Suprapubic skin (tissue), 4 donors: ENCODE results near the gene DUS3L. TPM values are rescaled to one million over a fixed set of nuclear protein-coding genes. Genes with fewer than 3 reads are reported as not detected.
"Not testable (repeated sequence)": the region's sequence is repeated elsewhere in the genome, so short reads cannot be mapped to it uniquely, and the experiment has no call there.

Source experiments
- DNase-seq, 2 donors: peaks; one replicate each; pipeline ENCODE4 v3.0.0-alpha.2; 2019; ENCODE audit warnings: low spot score in 2 of 2
- H3K27ac ChIP-seq: fragments of 200-600 bp; sonication (generic); one replicate; pipeline ENCODE4 v1.5.1; 2019
- H3K27me3 ChIP-seq: fragments of 200-600 bp; sonication (generic); one replicate; pipeline ENCODE4 v1.5.1; 2019
- H3K36me3 ChIP-seq: fragments of 200-600 bp; sonication (generic); one replicate; pipeline ENCODE4 v1.5.1; 2019
- H3K4me1 ChIP-seq: fragments of 200-600 bp; sonication (generic); one replicate; pipeline ENCODE4 v1.5.1; 2019
- H3K4me3 ChIP-seq: fragments of 200-600 bp; sonication (generic); one replicate; pipeline ENCODE4 v1.5.1; 2019; ENCODE audit warnings: mild to moderate bottlenecking
- H3K9me3 ChIP-seq: fragments of 200-600 bp; sonication (generic); one replicate; pipeline ENCODE4 v1.5.1; 2019
- EP300 ChIP-seq: sonication (generic); formaldehyde crosslinking; IDR thresholded peaks from one replicate; pipeline ENCODE4 v1.6.1; 2017; ENCODE audit warnings: antibody characterized with exemption
- POLR2A ChIP-seq, 2 donors: fragments of 450-650 bp; IDR thresholded peaks; one replicate each; pipeline ENCODE4 v1.6.1; 2017; ENCODE audit warnings: antibody characterized with exemption in 2 of 2, mild to moderate bottlenecking in 2 of 2, moderate library complexity in 2 of 2
- POLR2AphosphoS5 ChIP-seq, 3 donors: sonication (generic); formaldehyde crosslinking; IDR thresholded peaks; one replicate each; pipeline ENCODE4 v1.6.1; 2017; ENCODE audit warnings: antibody characterized with exemption in 3 of 3
- WGBS: methylation state at CpG from one replicate; pipeline ENCODE4 v1.1.5; 2018; 5-methylcytosine and 5-hydroxymethylcytosine counted together
- total RNA-seq, 4 donors: library from RNA; depleted of rRNA; stranded (reverse); fragments of >200 nt; gene quantifications; one replicate each; pipeline ENCODE4 v1.1.0, GENCODE V29; 2016
- TF ChIP-seq, protein P1 (sequence below), 2 donors: fragments of 200-600 bp in 1 of 2; fragments of 450-650 bp in 1 of 2; sonication (generic) in 1 of 2; IDR thresholded peaks; one replicate each; pipeline ENCODE4 v1.5.1; 2016 to 2019; ENCODE audit warnings: antibody characterized with exemption in 2 of 2, mild to moderate bottlenecking in 1 of 2, moderate library complexity in 1 of 2

The DUS3L gene
- total RNA-seq, 4 donors from 2014 or later: 28.8 to 58.5 (median 43.8) TPM

DNA sequence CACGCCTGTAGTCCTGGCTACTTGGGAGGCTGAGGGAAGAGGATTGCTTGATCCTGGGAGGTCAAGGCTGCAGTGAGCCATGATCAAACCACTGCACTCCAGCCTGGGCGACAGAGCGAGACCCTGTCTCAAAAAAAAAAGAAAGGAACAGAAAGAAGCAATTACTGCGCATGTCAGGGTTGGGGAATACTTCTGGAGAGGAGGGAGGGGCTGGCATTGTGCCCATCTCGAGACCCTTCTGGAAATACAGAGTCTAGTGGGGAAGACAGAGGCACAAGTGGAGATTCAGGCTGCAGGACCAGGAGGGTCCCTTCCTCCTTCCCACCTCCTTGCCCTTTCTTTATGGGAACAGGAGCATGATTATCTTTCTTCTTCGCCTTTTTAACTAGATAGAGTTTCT is 37.2 kb downstream of the DUS3L start:
- Histone ChIP-seq H3K9me3 (no peaks in the 10 kb centered on the region), H3K4me1 (no peaks in the 10 kb centered on the region), H3K27ac (no peak overlapping the region), H3K36me3 (no peaks in the 10 kb centered on the region), H3K27me3 (peaks cover 10% of the 10 kb centered on the region), H3K4me3 (no peak overlapping the region)
- WGBS: 64% methylated on average over 6 of the region's 6 CpGs
- DNase-seq: no peak
- TF ChIP-seq EP300: no peak
- TF ChIP-seq POLR2A (IDR thresholded peaks at IDR 0.05): no peak
- TF ChIP-seq, protein P1, sequence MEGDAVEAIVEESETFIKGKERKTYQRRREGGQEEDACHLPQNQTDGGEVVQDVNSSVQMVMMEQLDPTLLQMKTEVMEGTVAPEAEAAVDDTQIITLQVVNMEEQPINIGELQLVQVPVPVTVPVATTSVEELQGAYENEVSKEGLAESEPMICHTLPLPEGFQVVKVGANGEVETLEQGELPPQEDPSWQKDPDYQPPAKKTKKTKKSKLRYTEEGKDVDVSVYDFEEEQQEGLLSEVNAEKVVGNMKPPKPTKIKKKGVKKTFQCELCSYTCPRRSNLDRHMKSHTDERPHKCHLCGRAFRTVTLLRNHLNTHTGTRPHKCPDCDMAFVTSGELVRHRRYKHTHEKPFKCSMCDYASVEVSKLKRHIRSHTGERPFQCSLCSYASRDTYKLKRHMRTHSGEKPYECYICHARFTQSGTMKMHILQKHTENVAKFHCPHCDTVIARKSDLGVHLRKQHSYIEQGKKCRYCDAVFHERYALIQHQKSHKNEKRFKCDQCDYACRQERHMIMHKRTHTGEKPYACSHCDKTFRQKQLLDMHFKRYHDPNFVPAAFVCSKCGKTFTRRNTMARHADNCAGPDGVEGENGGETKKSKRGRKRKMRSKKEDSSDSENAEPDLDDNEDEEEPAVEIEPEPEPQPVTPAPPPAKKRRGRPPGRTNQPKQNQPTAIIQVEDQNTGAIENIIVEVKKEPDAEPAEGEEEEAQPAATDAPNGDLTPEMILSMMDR (IDR thresholded peaks at IDR 0.05): no peak
- TF ChIP-seq POLR2AphosphoS5 (IDR thresholded peaks at IDR 0.05): no peak

DNA sequence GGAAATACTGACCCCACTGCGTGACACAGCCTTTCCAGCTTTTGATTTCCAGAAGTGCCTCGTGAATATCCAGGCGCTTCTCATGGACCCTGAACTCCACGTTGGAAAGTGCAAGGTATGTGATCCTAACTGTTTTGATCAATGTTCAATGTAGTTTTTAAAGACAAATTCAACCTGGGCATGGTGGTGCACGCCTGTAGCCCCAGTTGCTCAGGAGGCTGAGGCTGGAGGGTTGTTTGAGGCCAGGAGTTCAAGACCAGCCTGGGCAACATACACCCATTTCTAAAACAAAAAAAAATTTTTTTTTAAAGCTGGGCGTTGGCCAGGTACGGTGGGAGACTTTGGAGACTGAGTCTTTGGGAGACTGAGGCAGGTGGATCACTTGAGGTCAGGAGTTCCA is 39.3 kb downstream of the DUS3L start:
- TF ChIP-seq POLR2A (IDR thresholded peaks at IDR 0.05) (no peak), EP300 (no peak), POLR2AphosphoS5 (IDR thresholded peaks at IDR 0.05) (no peak)
- TF ChIP-seq, protein P1 (IDR thresholded peaks at IDR 0.05): no peak
- WGBS: 75% methylated on average over 7 of the region's 7 CpGs
- H3K27me3 ChIP-seq: peaks cover 8% of the 10 kb centered on the region

DNA sequence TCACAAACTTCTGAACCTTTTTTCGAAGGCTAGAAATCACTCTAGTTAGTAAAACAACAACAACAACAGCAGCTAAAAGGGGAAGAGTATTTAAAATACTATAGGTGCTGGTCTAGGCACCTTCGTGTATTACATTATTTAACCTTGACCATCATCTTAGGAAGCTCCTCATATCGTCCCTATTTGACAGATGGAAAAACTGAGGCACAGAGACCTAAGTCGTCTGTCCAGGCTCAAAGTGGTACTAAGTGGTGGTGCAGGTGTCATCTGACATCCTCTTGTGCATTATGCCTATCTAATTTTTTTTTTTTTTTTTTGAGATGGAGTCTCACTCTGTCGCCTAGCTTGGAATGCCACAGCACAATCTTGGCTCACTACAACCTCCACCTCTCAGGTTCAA is 41.5 kb downstream of the DUS3L start:
- TF ChIP-seq EP300 (no peak), POLR2AphosphoS5 (IDR thresholded peaks at IDR 0.05) (no peak), POLR2A (IDR thresholded peaks at IDR 0.05) (no peak)
- TF ChIP-seq, protein P1 (IDR thresholded peaks at IDR 0.05): no peak
- peaks cover 8% of the 10 kb centered on the region for H3K27me3 ChIP-seq
- WGBS: 91% methylated on average over 5 of the region's 5 CpGs

More for the DNA sequence above, 39.3 kb downstream of the DUS3L start:
- no peaks in the 10 kb centered on the region for H3K4me1 ChIP-seq
- no peaks in the 10 kb centered on the region for H3K9me3 ChIP-seq
- no peak overlapping the region for H3K4me3 ChIP-seq
- no peak for DNase-seq
- no peak overlapping the region for H3K27ac ChIP-seq
- no peaks in the 10 kb centered on the region for H3K36me3 ChIP-seq

DNA sequence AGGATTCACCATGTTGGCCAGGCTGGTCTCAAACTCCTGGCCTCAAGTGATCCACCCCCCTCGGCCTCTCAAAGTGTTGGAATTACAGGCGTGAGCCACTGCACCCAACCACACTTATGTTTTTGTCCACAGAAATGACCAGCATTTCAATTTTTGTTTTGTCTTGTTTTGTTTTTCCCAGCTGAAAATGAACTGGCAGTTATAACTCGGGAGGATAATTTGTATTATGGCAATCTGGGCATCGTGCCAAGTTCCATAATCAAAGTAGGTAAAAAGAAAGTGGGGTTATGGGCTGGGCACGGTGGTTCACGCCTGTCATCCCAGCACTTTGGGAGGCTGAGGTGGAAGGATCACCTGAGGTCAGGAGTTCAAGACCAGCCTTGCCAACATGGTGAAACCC is 42.0 kb downstream of the DUS3L start:
- H3K9me3 ChIP-seq: not testable (repeated sequence)

More for the DNA sequence above, 41.5 kb downstream of the DUS3L start:
- Histone ChIP-seq H3K4me3 (no peak overlapping the region), H3K4me1 (no peaks in the 10 kb centered on the region), H3K9me3 (no peaks in the 10 kb centered on the region), H3K27ac (no peak overlapping the region), H3K36me3 (no peaks in the 10 kb centered on the region)
- DNase-seq: no peak

DNA sequence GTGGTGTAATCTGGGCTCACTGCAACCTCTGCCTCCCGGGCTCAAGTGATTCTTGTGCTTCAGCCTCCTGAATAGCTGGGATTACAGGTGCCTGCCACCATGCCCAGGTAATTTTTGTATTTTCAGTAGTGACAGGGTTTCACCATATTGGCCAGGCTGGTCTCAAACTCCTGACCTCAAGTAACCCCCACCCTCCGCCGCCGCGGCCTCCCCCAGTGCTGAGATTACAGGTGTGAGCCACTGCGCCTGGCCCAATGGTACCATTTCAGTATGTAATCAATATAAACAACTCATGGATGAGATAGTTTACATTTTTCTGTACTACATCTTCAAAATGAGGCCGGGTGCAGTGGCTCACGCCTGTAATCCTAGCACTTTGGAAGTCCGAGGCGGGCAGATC is 46.0 kb downstream of the DUS3L start:
- not testable (repeated sequence) for DNase-seq, H3K36me3 ChIP-seq, H3K27ac ChIP-seq, H3K4me1 ChIP-seq, H3K27me3 ChIP-seq, H3K4me3 ChIP-seq, H3K9me3 ChIP-seq
- WGBS: 91% methylated on average over 9 of the region's 10 CpGs

More for the DNA sequence above, 42.0 kb downstream of the DUS3L start:
- not testable (repeated sequence) for H3K4me3 ChIP-seq, H3K36me3 ChIP-seq, H3K27ac ChIP-seq, DNase-seq, H3K27me3 ChIP-seq, H3K4me1 ChIP-seq
- WGBS: 32% methylated on average over 6 of the region's 6 CpGs

DNA sequence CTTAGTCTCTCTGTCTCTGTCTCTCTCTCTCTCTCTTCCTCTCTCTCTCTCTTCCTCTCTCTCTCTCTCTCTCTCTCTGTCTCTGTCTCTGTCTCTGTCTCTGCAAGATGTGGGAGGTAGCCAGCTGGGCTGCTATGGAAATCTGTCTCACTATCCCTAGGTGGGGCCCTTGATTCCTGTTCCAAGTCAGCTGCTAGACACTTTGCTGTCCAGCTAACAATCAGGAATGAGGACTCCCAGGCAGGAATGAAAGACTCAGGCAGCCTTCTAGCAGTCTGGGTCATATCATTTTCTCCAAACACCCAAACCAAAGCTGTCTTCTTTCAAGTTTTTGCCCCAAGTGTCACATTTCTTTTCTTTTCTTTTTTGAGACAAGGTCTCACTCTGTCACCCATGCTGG is 47.3 kb downstream of the DUS3L start:
- H3K27ac ChIP-seq: no peak overlapping the region
- no peaks in the 10 kb centered on the region for H3K9me3 ChIP-seq
- H3K4me3 ChIP-seq: no peak overlapping the region
- no peaks in the 10 kb centered on the region for H3K36me3 ChIP-seq
- no peaks in the 10 kb centered on the region for H3K4me1 ChIP-seq
- peaks cover 3% of the 10 kb centered on the region for H3K27me3 ChIP-seq
- TF ChIP-seq, protein P1 (IDR thresholded peaks at IDR 0.05): no peak
- TF ChIP-seq POLR2AphosphoS5 (IDR thresholded peaks at IDR 0.05) (no peak), POLR2A (IDR thresholded peaks at IDR 0.05) (no peak), EP300 (no peak)
- DNase-seq: no peak
